IPS-20b (cell line): Measurements from ENCODE around the gene ZNF394.
A peak's percentile ranks its signal among the peaks of the same experiment; 100 is the strongest.

Source experiments
- H3K27ac ChIP-seq: one replicate; pipeline ENCODE4 v1.5.1; 2013; ENCODE audit warnings: low read length
- H3K27me3 ChIP-seq: 2 replicates; pipeline ENCODE4 v1.6.1; 2013; ENCODE audit warnings: mild to moderate bottlenecking, low read length, inconsistent platforms; ENCODE audit not compliant: insufficient read depth
- H3K36me3 ChIP-seq: 2 replicates; pipeline ENCODE4 v1.6.1; 2013; ENCODE audit warnings: low read depth, mild to moderate bottlenecking, inconsistent platforms, low read length, moderate library complexity; ENCODE audit not compliant: insufficient read depth
- H3K4me1 ChIP-seq: 2 replicates; pipeline ENCODE4 v1.6.1; 2013; ENCODE audit warnings: mild to moderate bottlenecking, control low read depth, inconsistent platforms, low read length, moderate library complexity; ENCODE audit not compliant: insufficient read depth
- H3K4me3 ChIP-seq: 2 replicates; pipeline ENCODE4 v1.5.1; 2013; ENCODE audit warnings: mild to moderate bottlenecking, low read length, inconsistent platforms
- H3K9ac ChIP-seq: 2 replicates; pipeline ENCODE4 v1.6.1; 2013; ENCODE audit warnings: low read depth, mild to moderate bottlenecking, inconsistent platforms, low read length, moderate library complexity
- H3K9me3 ChIP-seq: 2 replicates; pipeline ENCODE4 v1.6.1; 2013; ENCODE audit warnings: mild to moderate bottlenecking, low read depth, low read length, inconsistent platforms; ENCODE audit not compliant: insufficient read depth

The ZNF394 gene

GRCh38 chr7:99489235-99489634 lies 10.8 kb downstream of the ZNF394 start:
- Histone ChIP-seq H3K9me3 (peaks cover 16% of the 10 kb centered on the region), H3K36me3 (peaks cover 16% of the 10 kb centered on the region), H3K4me3 (no peak overlapping the region), H3K27me3 (no peaks in the 10 kb centered on the region), H3K4me1 (no peaks in the 10 kb centered on the region), H3K27ac (no peak overlapping the region), H3K9ac (no peak overlapping the region)

DNA sequence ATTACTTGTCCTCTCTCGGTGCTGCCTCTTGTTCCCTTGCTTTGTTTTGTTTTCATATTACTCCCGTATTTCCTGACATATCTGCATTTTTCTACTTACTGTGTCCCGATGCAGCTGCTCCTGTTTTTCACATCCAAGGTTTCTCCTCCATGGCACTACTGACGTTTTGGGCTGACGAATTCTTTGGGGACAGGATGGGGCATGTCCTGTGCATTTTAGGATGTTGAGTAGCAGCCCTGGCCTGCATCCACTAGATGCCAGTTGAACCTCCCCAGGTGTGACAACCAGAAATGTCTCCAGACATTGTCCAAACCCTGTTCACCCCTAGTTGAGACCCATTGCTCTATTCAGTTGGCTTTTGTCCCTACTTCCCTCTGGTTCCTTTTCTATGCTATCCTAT lies 15.0 kb downstream of the ZNF394 start:
- H3K36me3 ChIP-seq: peaks cover 31% of the 10 kb centered on the region
- H3K27ac ChIP-seq: no peak overlapping the region
- H3K4me3 ChIP-seq: no peak overlapping the region
- H3K4me1 ChIP-seq: no peaks in the 10 kb centered on the region
- H3K9me3 ChIP-seq: no peaks in the 10 kb centered on the region
- H3K9ac ChIP-seq: no peak overlapping the region
- no peaks in the 10 kb centered on the region for H3K27me3 ChIP-seq

DNA sequence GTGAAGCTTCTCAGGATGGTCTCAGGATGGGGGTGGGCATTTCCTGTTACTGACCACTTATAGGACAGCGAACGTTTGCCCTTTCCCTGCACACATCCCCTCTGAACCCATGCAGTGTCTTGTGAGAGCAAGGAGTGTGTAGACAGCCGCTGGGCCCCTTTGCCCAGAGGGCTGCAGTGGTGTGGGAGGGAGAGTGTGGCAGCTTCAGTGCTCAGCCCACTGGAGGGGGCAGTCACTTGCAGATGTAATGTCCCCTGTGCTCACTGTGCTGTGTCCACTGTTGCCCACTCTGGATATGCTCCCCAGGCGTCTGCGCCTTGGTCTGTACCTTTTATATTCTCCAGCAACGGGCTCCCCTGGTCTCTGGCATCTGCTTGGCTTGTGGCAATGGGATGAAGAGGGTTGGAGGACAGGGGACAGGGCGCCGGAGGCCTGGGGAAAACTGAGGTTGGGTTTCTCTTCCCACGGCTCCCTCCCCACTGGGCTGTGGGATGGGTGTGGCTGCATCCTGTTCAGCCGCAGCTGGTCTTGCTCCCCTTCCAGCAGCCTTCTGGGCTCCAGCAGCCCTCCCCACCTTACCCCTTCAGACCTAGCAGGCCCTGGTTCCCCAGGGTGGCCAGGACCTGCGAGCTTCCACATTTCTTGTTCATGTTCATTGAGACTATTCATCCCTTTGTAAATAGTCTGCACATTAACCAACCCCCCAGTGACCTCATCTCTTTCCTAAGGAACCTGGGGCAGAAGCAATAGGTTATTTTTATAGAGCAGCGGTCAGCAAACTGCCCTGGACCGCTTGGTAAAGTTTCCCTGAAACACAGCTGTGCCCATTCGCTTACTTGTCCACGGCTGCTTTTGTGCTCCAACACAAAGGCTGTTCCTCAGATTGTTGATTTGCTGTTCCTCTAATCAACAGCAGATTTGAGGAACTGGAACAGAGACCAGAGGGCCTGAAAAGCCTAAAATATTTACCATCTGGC lies 21.3 kb downstream of the ZNF394 start:
- Histone ChIP-seq H3K27me3 (no peaks in the 10 kb centered on the region), H3K27ac (no peak overlapping the region), H3K9me3 (no peaks in the 10 kb centered on the region), H3K9ac (no peak overlapping the region), H3K4me1 (no peaks in the 10 kb centered on the region), H3K36me3 (peaks cover 59% of the 10 kb centered on the region), H3K4me3 (no peak overlapping the region)

DNA sequence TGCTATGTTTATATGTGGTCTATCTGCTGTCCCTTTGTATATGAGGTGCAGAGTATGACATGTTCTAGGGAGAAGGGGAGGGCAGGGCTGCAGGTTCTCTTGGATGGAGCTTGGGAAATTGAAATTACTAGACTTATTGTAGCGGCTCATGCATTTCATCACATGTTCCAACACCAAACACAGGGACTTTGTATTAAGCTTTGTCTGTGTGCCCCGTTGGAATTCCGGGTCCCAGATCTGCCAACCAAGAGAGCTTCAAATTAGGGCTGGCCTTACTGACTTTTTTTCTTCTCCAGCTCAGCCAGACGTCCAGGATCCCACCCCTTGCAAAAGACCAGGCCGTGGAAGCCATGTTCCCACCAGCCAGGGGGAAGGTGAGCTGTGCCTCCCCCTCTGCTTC lies 24.0 kb downstream of the ZNF394 start:
- Histone ChIP-seq H3K27me3 (no peaks in the 10 kb centered on the region), H3K9me3 (no peaks in the 10 kb centered on the region), H3K27ac (no peak overlapping the region), H3K4me3 (no peak overlapping the region), H3K4me1 (no peaks in the 10 kb centered on the region), H3K36me3 (peaks cover 42% of the 10 kb centered on the region), H3K9ac (no peak overlapping the region)

DNA sequence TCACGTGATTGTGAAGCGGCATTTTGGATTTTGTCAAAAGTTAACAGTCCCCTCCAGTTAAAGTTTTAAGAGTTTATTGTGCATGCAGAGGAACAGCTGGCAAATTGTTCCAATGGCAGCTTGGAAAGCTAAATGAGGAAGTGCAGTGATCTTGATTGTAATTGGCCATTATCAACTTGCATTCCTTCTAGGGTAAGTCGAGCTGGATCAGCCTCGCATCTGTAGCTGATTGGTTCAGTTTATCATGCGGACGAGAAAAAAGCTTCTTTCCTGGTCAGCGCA lies 26.8 kb downstream of the ZNF394 start:
- H3K27me3 ChIP-seq: no peaks in the 10 kb centered on the region
- H3K27ac ChIP-seq: peak overlapping the region; percentile 41
- peaks cover 16% of the 10 kb centered on the region; the same call in 1 of the 2 replicates for H3K36me3 ChIP-seq
- H3K9ac ChIP-seq: peak overlapping the region; percentile 78; the same call in 1 of the 2 replicates
- no peaks in the 10 kb centered on the region for H3K4me1 ChIP-seq
- peak overlapping the region; percentile 86 for H3K4me3 ChIP-seq
- no peaks in the 10 kb centered on the region for H3K9me3 ChIP-seq

DNA sequence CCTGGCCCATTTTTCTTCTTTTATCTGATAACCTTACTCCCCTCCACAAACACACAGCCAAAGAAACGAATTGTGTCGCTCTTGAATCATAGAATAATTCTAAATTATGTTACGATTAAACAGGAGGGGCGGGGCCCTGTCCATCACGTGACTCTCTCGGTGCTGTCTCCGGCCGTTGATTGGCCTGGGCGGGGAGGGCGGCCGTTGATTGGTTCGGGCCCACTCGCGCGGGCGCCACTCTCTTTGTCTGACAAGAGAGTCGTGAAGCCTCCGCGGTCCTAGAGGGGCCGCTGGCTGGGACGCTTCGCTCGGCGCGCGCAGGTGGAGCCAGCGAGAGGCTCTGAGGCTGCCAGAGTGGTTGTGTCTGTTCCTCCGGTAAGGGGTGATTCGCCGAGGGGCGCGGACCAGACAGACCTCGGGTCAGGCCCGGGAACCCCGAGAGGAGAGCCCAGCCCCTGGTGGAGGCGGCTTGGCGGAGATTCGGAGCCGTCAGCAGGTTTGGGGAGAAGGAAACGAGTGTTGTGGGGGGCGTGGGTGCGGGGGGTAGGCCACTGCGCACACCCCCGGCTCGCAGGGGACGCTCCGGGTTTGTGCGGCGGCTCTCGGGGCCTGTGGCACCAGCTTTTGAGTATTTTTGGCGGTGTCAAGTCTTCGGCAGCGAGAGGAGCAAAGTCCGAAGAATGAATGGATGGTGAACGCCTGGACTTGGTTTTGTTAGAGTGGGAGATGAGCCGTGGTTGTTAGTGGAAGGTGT lies 27.3 kb downstream of the ZNF394 start, which contains the start of gene ZNF789:
Gene ZNF789 (plus strand): TSS at position 330 of the 754 bp plus-strand sequence. CDS start 3,567 bp downstream, outside the sequence.
- peaks cover 11% of the 10 kb centered on the region; the same call in 1 of the 2 replicates for H3K36me3 ChIP-seq
- H3K4me3 ChIP-seq: peak within 1 kb of the TSS; percentile 86
- no peaks in the 10 kb centered on the region for H3K27me3 ChIP-seq
- H3K9ac ChIP-seq: peak within 1 kb of the TSS; percentile 94
- H3K4me1 ChIP-seq: no peaks in the 10 kb centered on the region
- H3K9me3 ChIP-seq: no peaks in the 10 kb centered on the region
- H3K27ac ChIP-seq: peak within 1 kb of the TSS; percentile 95

GRCh38 chr7:99469381-99470065 lies 30.6 kb downstream of the ZNF394 start:
- Histone ChIP-seq H3K9ac (no peak overlapping the region), H3K27me3 (no peaks in the 10 kb centered on the region), H3K4me1 (no peaks in the 10 kb centered on the region; the same call in 1 of the 2 replicates), H3K27ac (no peak overlapping the region), H3K4me3 (peak overlapping the region; percentile 17; the same call in 1 of the 2 replicates), H3K9me3 (no peaks in the 10 kb centered on the region), H3K36me3 (no peaks in the 10 kb centered on the region)

DNA sequence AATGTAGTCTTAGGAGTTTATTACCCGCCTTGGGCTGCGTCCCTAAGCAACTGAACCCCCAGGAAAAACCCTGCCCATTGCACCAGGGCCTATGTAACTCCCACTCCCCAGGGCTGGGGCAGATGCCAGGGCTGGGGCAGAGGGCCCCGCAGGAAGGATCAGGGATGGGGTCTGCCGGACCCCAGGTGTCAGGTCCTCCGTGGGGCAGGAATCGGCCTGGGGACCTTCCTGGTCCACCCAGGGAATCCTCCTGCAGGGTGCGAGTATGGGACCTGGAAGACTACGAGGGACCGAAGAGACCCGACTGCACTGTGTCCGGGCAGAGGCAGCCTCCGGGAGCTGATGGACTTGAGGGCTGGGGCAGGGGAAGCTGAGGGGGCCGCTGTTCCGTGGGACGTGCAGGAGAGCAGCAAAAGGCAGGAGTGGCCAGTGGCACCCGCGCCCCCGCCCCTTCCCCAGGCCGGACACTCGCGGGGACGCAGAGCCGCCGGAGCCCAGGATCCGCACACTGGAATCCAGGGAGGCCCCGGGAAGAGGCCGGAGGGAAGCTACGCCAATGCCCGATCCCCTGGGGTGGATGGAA lies 31.7 kb downstream of the ZNF394 start:
- Histone ChIP-seq H3K36me3 (peaks cover 6% of the 10 kb centered on the region), H3K4me3 (no peak overlapping the region), H3K9me3 (no peaks in the 10 kb centered on the region), H3K4me1 (no peaks in the 10 kb centered on the region; the same call in 1 of the 2 replicates), H3K9ac (no peak overlapping the region), H3K27ac (no peak overlapping the region), H3K27me3 (no peaks in the 10 kb centered on the region)

DNA sequence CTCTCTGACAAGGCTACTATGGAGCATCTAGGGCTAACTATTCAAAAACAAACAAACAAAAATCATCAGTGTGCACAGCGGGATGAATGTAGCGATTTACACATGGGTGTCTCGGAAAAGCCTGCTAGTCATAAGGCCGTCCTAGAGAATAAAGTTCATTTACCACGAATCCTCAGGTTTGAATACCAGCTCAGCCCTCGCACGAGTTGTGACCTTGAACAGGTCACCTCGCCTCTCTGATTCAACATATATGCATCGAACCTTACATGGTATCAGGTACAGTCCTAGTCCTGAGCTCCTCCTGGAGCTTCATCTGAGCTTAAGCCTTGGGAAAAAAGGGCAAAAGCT lies 34.7 kb downstream of the ZNF394 start:
- peak overlapping the region; percentile 78 for H3K4me3 ChIP-seq
- no peaks in the 10 kb centered on the region; the same call in 1 of the 2 replicates for H3K4me1 ChIP-seq

DNA sequence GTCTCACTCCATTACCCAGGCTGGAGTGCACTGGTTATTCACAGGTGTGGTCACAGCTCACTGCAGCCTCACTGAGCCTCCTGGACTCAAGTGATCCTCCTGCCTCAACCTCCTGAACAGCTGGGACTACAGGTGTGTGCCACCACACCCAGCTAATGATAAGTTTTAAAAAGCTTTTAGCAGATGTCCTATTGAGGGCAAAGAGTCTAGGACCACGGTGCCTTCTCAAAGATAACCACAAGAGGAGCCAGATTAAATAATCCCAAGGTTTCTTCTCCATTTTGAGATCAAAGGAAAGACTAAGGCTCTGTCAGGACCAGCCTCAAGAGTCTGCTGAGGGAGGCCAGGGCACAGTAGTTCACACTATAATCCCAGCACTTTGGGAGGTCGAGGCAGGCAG lies 38.9 kb downstream of the ZNF394 start:
- Histone ChIP-seq H3K27ac (no peak overlapping the region), H3K36me3 (peaks cover 69% of the 10 kb centered on the region), H3K9me3 (no peaks in the 10 kb centered on the region)

More for the DNA sequence above, 34.7 kb downstream of the ZNF394 start:
- Histone ChIP-seq H3K9me3 (no peaks in the 10 kb centered on the region), H3K9ac (peak overlapping the region; percentile 91), H3K27ac (peak overlapping the region; percentile 89), H3K27me3 (no peaks in the 10 kb centered on the region), H3K36me3 (peaks cover 27% of the 10 kb centered on the region)

DNA sequence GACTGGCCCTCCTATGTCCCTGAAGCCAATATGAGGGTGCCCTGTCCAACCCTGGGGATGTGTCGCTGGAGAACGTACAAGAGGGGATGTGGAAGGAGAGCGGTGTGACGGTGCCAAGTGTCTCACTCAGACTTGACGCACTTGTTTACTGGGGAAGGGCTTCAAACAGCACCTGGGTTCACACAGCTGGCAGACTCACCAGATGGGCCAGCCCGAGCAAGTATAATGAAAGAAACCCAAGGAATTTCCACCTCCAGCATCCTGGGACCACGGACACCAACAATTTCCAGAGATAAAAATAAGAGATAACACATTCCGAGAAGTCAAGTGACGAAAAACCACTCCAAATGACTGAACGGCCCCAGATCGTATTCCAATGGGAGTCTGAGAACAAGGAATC lies 39.4 kb downstream of the ZNF394 start:
- Histone ChIP-seq H3K36me3 (peaks cover 75% of the 10 kb centered on the region), H3K27ac (no peak overlapping the region), H3K9ac (no peak overlapping the region), H3K9me3 (no peaks in the 10 kb centered on the region), H3K4me3 (no peak overlapping the region), H3K27me3 (no peaks in the 10 kb centered on the region), H3K4me1 (no peaks in the 10 kb centered on the region; the same call in none of the 2 replicates)

More for the DNA sequence above, 38.9 kb downstream of the ZNF394 start:
- Histone ChIP-seq H3K4me1 (no peaks in the 10 kb centered on the region; the same call in none of the 2 replicates), H3K27me3 (no peaks in the 10 kb centered on the region), H3K4me3 (no peak overlapping the region), H3K9ac (no peak overlapping the region)
